ENCODE measurements around the gene PRR15L.

The PRR15L gene

GRCh38 chr17:47987240-47987835, 29.7 kb upstream of the PRR15L start:
- DNase-seq: no peak

- DNase-seq: no peak
Observed at GRCh38 chr17:47986520-47986919, 28.8 kb upstream of the PRR15L start.

DNA sequence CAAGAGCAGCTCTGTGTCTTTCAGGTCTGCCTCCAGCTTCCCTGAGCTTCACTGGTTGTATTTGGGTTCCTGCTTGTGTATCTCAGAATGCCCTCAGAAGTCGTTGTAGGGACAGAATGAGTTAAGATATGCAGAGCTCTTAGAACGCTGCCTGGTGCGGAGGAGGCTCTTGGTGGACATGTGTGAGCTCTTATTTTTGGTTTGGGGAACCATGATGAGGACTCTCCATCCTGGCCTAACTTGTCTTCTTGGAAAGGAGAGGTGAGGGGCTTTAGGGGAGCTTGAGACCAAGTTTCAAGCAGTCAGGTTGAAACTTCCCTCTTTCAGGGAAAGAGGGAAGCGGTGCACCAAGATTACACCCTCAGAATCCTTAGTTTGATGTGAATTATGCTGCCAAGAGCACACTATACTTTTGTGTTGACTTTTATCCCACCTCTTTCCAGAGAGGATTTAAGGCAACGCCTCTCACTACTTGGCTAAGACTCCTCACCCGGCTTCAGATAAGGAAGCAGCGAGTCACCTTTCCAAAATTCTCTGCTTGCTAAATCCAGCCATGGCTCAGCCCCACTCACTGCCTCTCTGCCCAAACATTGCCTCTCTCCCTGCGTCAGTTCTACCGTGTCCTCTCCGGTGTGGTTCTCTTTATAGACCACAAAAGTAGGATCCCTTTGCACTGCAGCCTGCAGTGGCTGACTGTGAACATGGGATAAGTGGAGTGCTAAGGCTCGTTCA, 26.0 kb upstream of the PRR15L start:
- no peak for DNase-seq

GRCh38 chr17:47982645-47983390, 25.1 kb upstream of the PRR15L start:
- DNase-seq: no peak

GRCh38 chr17:47982091-47982617, 24.5 kb upstream of the PRR15L start:
- DNase-seq: no peak

DNA sequence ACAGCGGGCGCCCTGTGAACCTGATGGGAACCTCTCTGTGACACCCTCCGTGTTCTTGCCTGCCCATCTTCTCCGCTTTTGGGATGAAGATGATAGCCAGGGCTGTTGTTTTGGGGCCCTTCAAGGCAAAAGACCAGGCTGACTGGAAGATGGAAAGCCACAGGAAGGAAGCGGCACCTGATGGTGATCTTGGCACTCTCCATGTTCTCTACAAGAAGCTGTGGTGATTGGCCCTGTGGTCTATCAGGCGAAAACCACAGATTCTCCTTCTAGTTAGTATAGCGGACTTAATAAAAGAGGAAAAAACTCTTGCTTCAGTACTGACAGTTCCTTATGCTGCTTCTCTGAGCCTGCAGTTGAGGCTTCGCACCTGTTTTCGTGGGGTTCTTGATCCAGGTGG, 23.8 kb upstream of the PRR15L start:
- DNase-seq: no peak

DNA sequence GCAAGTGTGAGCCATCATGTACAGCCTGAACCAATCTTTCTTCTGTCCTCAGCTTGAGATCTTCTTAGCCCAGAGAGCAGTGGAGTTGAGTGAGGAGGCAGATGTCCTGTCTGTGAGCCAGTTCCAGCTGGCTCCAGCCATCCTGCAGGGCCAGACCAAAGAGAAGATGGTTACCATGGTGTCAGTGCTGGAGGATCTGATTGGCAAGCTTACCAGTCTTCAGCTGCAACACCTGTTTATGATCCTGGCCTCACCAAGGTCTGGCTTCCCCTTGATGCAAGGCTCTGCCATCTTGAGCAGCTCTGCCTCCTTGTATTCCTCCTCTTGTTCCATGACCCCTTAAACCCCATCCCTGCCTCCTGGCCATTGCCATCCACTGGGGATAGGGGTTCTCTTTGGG, 22.9 kb upstream of the PRR15L start:
- DNase-seq: no peak

- no peak for DNase-seq
Observed at GRCh38 chr17:47978324-47978723, 20.6 kb upstream of the PRR15L start.

DNA sequence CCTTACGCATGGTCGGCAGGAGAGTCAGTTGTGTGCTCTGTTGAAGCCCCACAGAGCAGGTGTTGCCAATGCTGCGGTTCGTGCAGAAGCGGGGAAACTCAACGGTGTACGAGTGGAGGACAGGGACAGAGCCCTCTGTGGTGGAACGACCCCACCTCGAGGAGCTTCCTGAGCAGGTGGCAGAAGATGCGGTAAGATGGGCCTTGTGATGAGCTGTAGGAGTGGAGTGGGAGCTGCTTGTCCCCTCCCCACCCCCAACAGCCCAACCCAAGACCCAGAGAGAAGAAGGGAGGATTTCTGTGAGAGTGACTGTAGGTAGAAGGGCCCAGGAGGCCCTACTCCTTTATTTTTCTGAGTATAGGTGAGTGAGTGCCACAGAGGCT, 18.1 kb upstream of the PRR15L start:
- DNase-seq: no peak

GRCh38 chr17:47975189-47975822, 17.6 kb upstream of the PRR15L start:
- DNase-seq: no peak

GRCh38 chr17:47973541-47973940, 15.9 kb upstream of the PRR15L start:
- DNase-seq: no peak

DNA sequence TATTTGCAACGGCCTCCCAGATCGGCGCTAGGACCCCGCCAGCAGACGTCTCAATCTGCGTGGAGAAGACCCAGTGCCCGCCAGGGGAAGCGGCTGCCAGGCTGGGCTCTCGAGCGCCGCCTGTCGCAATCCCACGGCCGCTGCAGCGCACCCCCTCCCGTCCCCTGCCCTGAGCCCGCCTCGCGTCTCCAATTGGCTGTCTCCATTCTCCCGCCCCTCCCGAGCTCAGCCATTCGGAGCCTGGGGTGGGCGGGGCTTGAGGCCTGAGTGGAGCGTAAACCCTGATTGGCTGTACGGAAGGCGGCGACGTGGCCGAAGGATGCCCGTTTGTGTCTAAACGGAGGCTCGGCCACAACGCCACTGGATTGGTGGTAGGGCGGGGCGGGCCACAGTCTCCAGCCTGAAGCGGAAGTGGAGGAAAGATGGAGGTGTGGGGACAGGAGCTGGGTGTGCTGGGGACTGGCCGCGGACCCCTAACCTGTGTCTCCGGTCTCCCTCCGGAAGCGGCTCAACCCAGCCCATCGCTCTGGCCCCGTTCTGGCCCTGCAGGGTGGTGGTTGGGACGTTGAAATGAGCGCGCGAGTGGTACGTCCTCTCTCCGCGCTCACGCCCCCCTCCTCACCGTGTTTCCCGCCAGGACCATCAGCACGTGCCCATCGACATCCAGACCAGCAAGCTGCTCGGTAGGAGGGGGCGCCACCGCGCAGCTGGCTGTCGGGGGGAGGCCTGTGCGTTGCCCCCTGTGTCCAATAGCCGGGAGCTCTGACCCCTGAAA, 13.2 kb upstream of the PRR15L start, which contains the start of gene CDK5RAP3:
CDK5RAP3 (plus strand) TSS at position 389 of the 775 bp plus-strand sequence; CDS start at position 423, 34 bp downstream.
- peak; percentile 95 for DNase-seq

GRCh38 chr17:47969930-47970724, 12.4 kb upstream of the PRR15L start:
- DNase-seq: no peak

GRCh38 chr17:47968836-47969235, 11.2 kb upstream of the PRR15L start:
- no peak for DNase-seq

DNA sequence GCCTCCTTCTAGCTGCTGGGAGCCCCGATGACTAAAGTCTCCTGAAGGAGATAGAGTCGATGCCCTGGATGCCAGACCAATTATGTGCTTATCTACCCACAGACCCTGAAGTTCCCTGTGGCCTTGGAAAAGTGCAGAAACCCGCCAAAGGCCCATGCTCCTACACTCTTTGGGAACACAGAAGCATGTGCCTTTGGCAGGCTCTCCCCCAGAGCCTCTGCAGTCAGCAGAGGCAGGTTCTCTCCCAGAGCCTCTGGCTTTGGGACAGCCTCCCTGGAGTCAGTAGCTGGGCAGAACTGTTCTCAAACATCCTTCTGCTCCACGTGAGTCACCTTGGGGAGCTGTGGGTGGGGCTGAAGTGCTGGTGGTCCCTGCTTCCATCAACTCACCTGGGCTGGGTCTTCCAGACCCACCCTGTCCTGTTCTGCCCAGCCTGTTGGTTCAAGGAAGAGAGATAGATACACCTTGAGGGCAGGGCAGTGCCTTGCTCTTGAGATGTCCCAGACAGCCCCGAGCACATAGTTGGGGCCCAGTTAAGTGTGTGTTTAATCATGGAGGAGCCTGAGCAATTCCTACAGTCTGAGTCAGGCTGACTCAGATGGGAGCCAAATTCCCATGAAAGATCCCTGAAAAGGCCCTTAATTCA, 10.0 kb upstream of the PRR15L start:
- DNase-seq: no peak

GRCh38 chr17:47966079-47966519, 8.4 kb upstream of the PRR15L start:
- DNase-seq: no peak

DNA sequence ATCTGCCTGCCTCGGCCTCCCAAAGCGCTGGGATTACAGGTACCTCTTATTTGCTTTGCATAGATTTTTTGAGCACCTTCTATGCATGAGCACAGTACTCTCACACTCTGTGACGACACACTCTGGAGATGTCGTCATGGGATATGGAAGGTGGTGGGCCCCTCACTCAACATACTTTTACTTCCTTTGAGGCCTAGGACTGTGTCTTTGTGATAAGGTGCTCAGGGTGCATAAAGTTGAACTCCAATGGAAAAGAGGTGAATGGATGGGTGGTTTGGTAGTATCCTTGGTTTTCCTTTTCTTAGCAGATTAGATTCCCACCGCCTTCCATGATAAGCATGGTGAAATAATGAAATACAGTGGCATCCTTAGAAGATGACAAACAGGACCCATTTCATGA, 7.2 kb upstream of the PRR15L start:
- DNase-seq: no peak

GRCh38 chr17:47962901-47963300, 5.2 kb upstream of the PRR15L start:
- DNase-seq: no peak

DNA sequence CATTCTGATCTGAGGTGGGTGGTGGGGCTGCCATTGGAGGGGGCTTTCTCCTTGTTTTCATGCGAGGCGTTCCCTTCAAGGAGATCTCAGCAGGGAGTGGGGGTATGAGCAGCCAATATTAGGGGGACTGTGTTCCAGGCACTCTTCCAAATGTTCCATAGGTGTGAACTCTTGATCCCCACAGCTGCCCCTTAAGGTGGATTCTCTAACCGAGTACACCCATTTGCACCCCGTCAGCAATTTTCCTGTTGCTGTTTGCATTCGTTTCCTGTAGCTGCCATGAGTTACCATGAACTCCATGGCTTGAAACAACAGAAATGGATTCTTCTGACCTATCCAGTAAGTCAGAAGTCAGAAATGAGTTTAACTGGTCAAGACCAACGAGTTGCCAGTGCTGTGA, 3.7 kb upstream of the PRR15L start:
- no peak for DNase-seq

- DNase-seq: peak; percentile 89
Observed at GRCh38 chr17:47959825-47960655, 2.4 kb upstream of the PRR15L start.

Measured in NCI-H187 treated with DMSO at 0.1 percent for 48 hours (cell line).